GM13977 (cell line): ENCODE data around the gene ACBD6.

ENCODE experiments used
- DNase-seq: peaks from one replicate; pipeline ENCODE4 v3.0.0; 2012; ENCODE audit warnings: low spot score
- CTCF ChIP-seq: IDR thresholded peaks from 2 replicates; pipeline ENCODE4 v1.5.1; 2012; ENCODE audit warnings: mild to moderate bottlenecking, control low read depth; ENCODE audit not compliant: insufficient read depth; ENCODE audit errors: extremely low read depth, missing control alignments
- in situ Hi-C: fragments of 300-500 bp; cut with MboI; formaldehyde crosslinking; loops from one replicate; pipeline ENCODE4 v1.12.0; 2022; ENCODE audit warnings: low sequenced_read_pairs, low pct_unique_long_range_greater_than_20kb, mixed read lengths, inconsistent platforms; ENCODE audit not compliant: unreplicated experiment

The ACBD6 gene

GRCh38 chr1:180535418-180535999, 33.1 kb upstream of the ACBD6 start:
- TF ChIP-seq CTCF, result no peak
- no peak for DNase-seq
- in situ Hi-C loops, result no loop called here

GRCh38 chr1:180534214-180534613, 31.8 kb upstream of the ACBD6 start:
- no peak for DNase-seq
- in situ Hi-C loops, result no loop called here
- TF ChIP-seq CTCF, result no peak

GRCh38 chr1:180533266-180533987, 31.1 kb upstream of the ACBD6 start:
- in situ Hi-C loops, result no loop called here
- TF ChIP-seq CTCF, result peak; percentile 86
- peak; percentile 67 for DNase-seq

- in situ Hi-C loops, result no loop called here
- no peak for TF ChIP-seq CTCF
- DNase-seq, result no peak
Measured at GRCh38 chr1:180532854-180533253, 30.5 kb upstream of the ACBD6 start.

- DNase-seq, result no peak
- no peak for TF ChIP-seq CTCF
- in situ Hi-C loops, result no loop called here
Measured at GRCh38 chr1:180530501-180530900, 28.1 kb upstream of the ACBD6 start.

GRCh38 chr1:180528868-180529470, 26.6 kb upstream of the ACBD6 start:
- DNase-seq, result no peak
- in situ Hi-C loops, result loop anchor here (10.0 kb wide), 1 partner anchor 636 kb away; no protein-coding TSS in a partner anchor
- no peak for TF ChIP-seq CTCF
